Keratinocyte (primary cell): ENCODE results near the gene S1PR4.

Source experiments
- CTCF ChIP-seq, 3 experiments: IDR thresholded peaks in 1 of 3; conservative IDR thresholded peaks in 1 of 3; optimal IDR thresholded peaks in 1 of 3; 2 replicates in 2 of 3; 3 replicates in 1 of 3; pipeline versions ENCODE3 to v1.5.1; 2011; ENCODE audit warnings: low read length in 3 of 3, mild to moderate bottlenecking in 3 of 3, moderate library complexity in 2 of 3, control low read depth in 1 of 3, inconsistent platforms in 1 of 3; ENCODE audit not compliant: insufficient read depth in 2 of 3; ENCODE audit errors: extremely low read depth in 1 of 3
- EZH2 ChIP-seq: IDR thresholded peaks from one replicate; pipeline ENCODE4 v1.6.1; 2012; ENCODE audit warnings: inconsistent platforms, mild to moderate bottlenecking, low read length, moderate library complexity

- TF ChIP-seq CTCF (optimal IDR thresholded peaks at IDR 0.05 in 1 of 3, IDR thresholded peaks at IDR 0.05 in 1 of 3, conservative IDR thresholded peaks at IDR 0.05 in 1 of 3; ENCODE audit: extremely low read depth in 1 of 3, insufficient read depth in 2 of 3, low read length in 3 of 3): no peak
- TF ChIP-seq EZH2: no peak
Observed at GRCh38 chr19:3152419-3152780, 26.2 kb upstream of the S1PR4 start.
